RPMI7951 (cell line): Measurements from ENCODE around the gene TRPT1. TPM values are rescaled to one million over a fixed set of nuclear protein-coding genes. Genes with fewer than 3 reads are reported as not detected.

Experiments used
- DNase-seq: peaks from one replicate; pipeline ENCODE4 v3.0.0-alpha.2; 2012; ENCODE audit warnings: low read depth
- total RNA-seq: library from RNA; depleted of rRNA; stranded (reverse); fragments of >200 nt; shearing (Covaris generic); gene quantifications from 2 replicates; pipeline ENCODE4 v1.2.3, GENCODE V29; 2014; rRNA removed

The TRPT1 gene
- total RNA-seq, 1 experiment from 2014 or later, result 67.2 TPM

DNA sequence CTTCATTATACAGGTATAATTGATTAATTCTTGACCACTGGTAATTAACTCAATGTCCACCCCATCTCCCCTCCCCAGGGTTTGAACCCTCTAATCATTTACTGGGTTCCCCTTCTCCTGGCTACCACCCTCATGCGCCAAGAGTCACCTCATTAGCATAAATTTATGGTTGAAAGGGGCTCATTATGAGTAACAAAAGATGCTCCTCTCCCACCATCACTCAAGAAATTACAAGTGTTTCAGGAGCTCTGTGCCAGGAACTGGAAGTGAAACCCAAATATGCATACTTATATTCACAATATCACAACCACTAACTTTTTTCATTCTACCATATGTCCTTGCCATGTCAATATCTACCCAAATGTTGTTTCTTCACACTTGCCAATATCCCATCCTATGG, 47.8 kb downstream of the TRPT1 start:
- no peak for DNase-seq

DNA sequence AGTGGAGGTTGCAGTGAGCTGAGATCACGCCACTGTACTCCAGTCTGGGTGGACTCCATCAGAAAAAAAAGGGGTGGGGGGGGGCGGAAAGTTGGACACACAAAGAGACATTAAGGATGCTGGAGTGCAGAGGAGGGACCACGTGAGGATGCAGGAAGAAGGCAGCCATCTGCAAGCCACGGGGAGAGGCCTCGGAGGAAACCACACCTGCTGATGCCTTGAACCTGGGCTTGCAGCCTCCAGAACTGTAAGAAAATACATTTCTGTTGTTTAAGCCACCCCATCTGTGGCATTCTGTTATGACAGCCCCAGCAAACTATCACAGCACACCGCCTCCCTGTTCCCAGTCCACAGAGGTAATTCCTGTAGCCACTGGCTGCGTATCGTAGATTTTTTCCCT, 49.2 kb downstream of the TRPT1 start:
- no peak for DNase-seq

Other genes with a start within 250 kb of the TRPT1 start
- 80.3 and 83.6 TPM in 2 replicates for gene OTUB1, start 239.7 kb downstream of the TRPT1 start, total RNA-seq
- under 0.01 TPM in 2 replicates for gene FLRT1, start 190.3 kb downstream of the TRPT1 start, total RNA-seq
- gene MACROD1, start 60.1 kb downstream of the TRPT1 start, total RNA-seq, result 36.7 and 43.3 TPM in 2 replicates
- gene STIP1, start 40.0 kb downstream of the TRPT1 start, total RNA-seq, result 306 and 321 TPM in 2 replicates
- 25.9 and 29.1 TPM in 2 replicates for gene FERMT3, start 19.5 kb downstream of the TRPT1 start, total RNA-seq
- gene NUDT22, start 88 bp upstream of the TRPT1 start, total RNA-seq, result 59.7 and 90.2 TPM in 2 replicates
- gene DNAJC4, start 4.4 kb upstream of the TRPT1 start, total RNA-seq, result 17.2 and 23.7 TPM in 2 replicates
- gene VEGFB, start 8.4 kb upstream of the TRPT1 start, total RNA-seq, result 45.7 and 51.3 TPM in 2 replicates
- 76.3 and 109 TPM in 2 replicates for gene FKBP2, start 14.9 kb upstream of the TRPT1 start, total RNA-seq
- gene PPP1R14B, start 20.8 kb upstream of the TRPT1 start, total RNA-seq, result 418 and 531 TPM in 2 replicates
- 48.1 and 60.4 TPM in 2 replicates for gene PLCB3, start 25.3 kb upstream of the TRPT1 start, total RNA-seq
- 121 and 165 TPM in 2 replicates for gene BAD, start 58.5 kb upstream of the TRPT1 start, total RNA-seq
- gene GPR137, start 59.7 kb upstream of the TRPT1 start, total RNA-seq, result 25.9 and 26.8 TPM in 2 replicates
- not detected in 2 replicates for gene KCNK4, start 65.1 kb upstream of the TRPT1 start, total RNA-seq
- 0.68 and 1.7 TPM in 2 replicates for gene CATSPERZ, start 74.2 kb upstream of the TRPT1 start, total RNA-seq
- gene ESRRA, start 79.3 kb upstream of the TRPT1 start, total RNA-seq, result 7.4 and 10.8 TPM in 2 replicates
- 434 and 545 TPM in 2 replicates for gene TRMT112, start 91.4 kb upstream of the TRPT1 start, total RNA-seq
- 245 and 355 TPM in 2 replicates for gene PRDX5, start 91.9 kb upstream of the TRPT1 start, total RNA-seq
- gene CCDC88B, start 114.0 kb upstream of the TRPT1 start, total RNA-seq, result 1.2 and 2.8 TPM in 2 replicates
- gene RPS6KA4, start 133.0 kb upstream of the TRPT1 start, total RNA-seq, result 20.8 and 35.0 TPM in 2 replicates